Stimulated activated CD8-positive, alpha-beta memory T cell treated with anti-CD3 and anti-CD28 coated beads, Interleukin-2, amount 100 ng/mL, for 1 hour (primary cell): ENCODE data around the gene HS6ST2.

Source experiments
- DNase-seq, 2 donors: peaks; one replicate each; pipeline ENCODE4 v3.0.0-alpha.2; 2020; ENCODE audit warnings: low read depth in 2 of 2

Gene HS6ST2

GRCh38 chrX:132615391-132616131, 342.9 kb downstream of the HS6ST2 start:
- DNase-seq, result peak in 1 of 2 donors; percentile 2

- no peak for DNase-seq
These were observed 344.1 kb downstream of the HS6ST2 start for GRCh38 chrX:132614297-132614696.

GRCh38 chrX:132613801-132614200, 344.6 kb downstream of the HS6ST2 start:
- DNase-seq, result no peak

GRCh38 chrX:132612821-132613564, 345.4 kb downstream of the HS6ST2 start:
- no peak for DNase-seq

GRCh38 chrX:132610536-132610935, 347.9 kb downstream of the HS6ST2 start:
- no peak for DNase-seq

GRCh38 chrX:132609362-132609848, 349.0 kb downstream of the HS6ST2 start:
- no peak for DNase-seq

- DNase-seq, result no peak
These were observed 354.6 kb downstream of the HS6ST2 start for GRCh38 chrX:132603700-132604286.

- DNase-seq, result no peak
These were observed 355.7 kb downstream of the HS6ST2 start for GRCh38 chrX:132602701-132603100.

- DNase-seq, result no peak
These were observed 363.4 kb downstream of the HS6ST2 start for GRCh38 chrX:132594999-132595398.

- no peak for DNase-seq
These were observed 364.3 kb downstream of the HS6ST2 start for GRCh38 chrX:132594129-132594528.

- no peak for DNase-seq
These were observed 365.5 kb downstream of the HS6ST2 start for GRCh38 chrX:132592880-132593279.

GRCh38 chrX:132591719-132592275, 366.6 kb downstream of the HS6ST2 start:
- no peak for DNase-seq

- no peak for DNase-seq
These were observed 367.9 kb downstream of the HS6ST2 start for GRCh38 chrX:132590350-132591026.

- DNase-seq, result no peak
These were observed 373.5 kb downstream of the HS6ST2 start for GRCh38 chrX:132584936-132585335.

GRCh38 chrX:132576939-132577338, 381.5 kb downstream of the HS6ST2 start:
- no peak for DNase-seq
